GM12891 (cell line): Measurements from ENCODE around the gene BSPRY.

ENCODE experiments used
- POLR2A ChIP-seq: IDR thresholded peaks from 2 replicates; pipeline ENCODE4 v1.6.1; 2011; ENCODE audit warnings: low read depth, low read length, control low read depth
- POLR2AphosphoS5 ChIP-seq: IDR thresholded peaks from 2 replicates; pipeline ENCODE4 v1.6.1; 2011; ENCODE audit warnings: low read depth, low read length, control low read depth

DNA sequence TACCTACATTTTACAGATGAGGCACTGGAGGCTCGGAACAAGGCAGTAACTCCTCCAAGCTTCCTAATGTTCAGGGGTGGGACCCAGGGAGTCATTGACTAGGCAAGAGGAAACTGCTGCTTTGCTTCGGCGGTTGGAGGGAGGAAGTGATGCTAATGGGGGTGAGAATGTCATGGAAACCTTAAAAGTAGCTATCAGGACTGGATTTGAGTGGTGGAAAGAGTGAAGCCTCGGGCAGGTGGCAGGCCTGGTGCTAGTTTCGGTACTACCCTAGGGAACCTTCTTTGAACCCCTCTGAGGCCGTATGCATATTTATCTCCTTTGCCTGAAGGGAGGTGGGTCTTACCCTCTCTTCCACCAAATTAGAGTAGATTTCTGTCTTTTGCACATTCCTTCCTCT lies 1.6 kb downstream of the BSPRY start:
- no peak for TF ChIP-seq POLR2AphosphoS5
- no peak for TF ChIP-seq POLR2A
